ENCODE measurements around the gene PAK3.

PAK3 gene

GRCh38 chrX:111133389-111133788 is 37.4 kb downstream of the PAK3 start:
- DNase-seq: no peak

- no peak for DNase-seq
Observed at GRCh38 chrX:111145878-111146277, 49.9 kb downstream of the PAK3 start.

GRCh38 chrX:111151764-111152163 is 55.8 kb downstream of the PAK3 start:
- DNase-seq: no peak

- no peak for DNase-seq
Observed at GRCh38 chrX:111159232-111159631, 63.2 kb downstream of the PAK3 start.

- DNase-seq: no peak
Observed at GRCh38 chrX:111164728-111165127, 68.7 kb downstream of the PAK3 start.

- DNase-seq: no peak
Observed at GRCh38 chrX:111165902-111166301, 69.9 kb downstream of the PAK3 start.

- no peak for DNase-seq
Observed at GRCh38 chrX:111167334-111167733, 71.3 kb downstream of the PAK3 start.

- DNase-seq: no peak
Observed at GRCh38 chrX:111168314-111168713, 72.3 kb downstream of the PAK3 start.

GRCh38 chrX:111169141-111169540 is 73.2 kb downstream of the PAK3 start:
- no peak for DNase-seq

- DNase-seq: no peak
Observed at GRCh38 chrX:111170017-111170416, 74.0 kb downstream of the PAK3 start.

- no peak for DNase-seq
Observed at GRCh38 chrX:111180750-111181240, 84.8 kb downstream of the PAK3 start.

- DNase-seq: no peak
Observed at GRCh38 chrX:111181951-111182350, 86.0 kb downstream of the PAK3 start.

GRCh38 chrX:111182997-111183396 is 87.0 kb downstream of the PAK3 start:
- DNase-seq: no peak

GRCh38 chrX:111191598-111191997 is 95.6 kb downstream of the PAK3 start:
- DNase-seq: no peak

- no peak for DNase-seq
Observed at GRCh38 chrX:111199505-111199904, 103.5 kb downstream of the PAK3 start.

- DNase-seq: no peak
Observed at GRCh38 chrX:111200327-111200726, 104.3 kb downstream of the PAK3 start.

GRCh38 chrX:111207851-111208250 is 111.9 kb downstream of the PAK3 start:
- no peak for DNase-seq

- DNase-seq: no peak
Observed at GRCh38 chrX:111216293-111216801, 120.4 kb downstream of the PAK3 start.

GRCh38 chrX:111244235-111244750 is 148.3 kb downstream of the PAK3 start:
- no peak for DNase-seq

- DNase-seq: no peak
Observed at GRCh38 chrX:111254896-111255693, 159.1 kb downstream of the PAK3 start.

- no peak for DNase-seq
Observed at GRCh38 chrX:111257733-111258132, 161.7 kb downstream of the PAK3 start.

- no peak for DNase-seq
Observed at GRCh38 chrX:111259559-111259958, 163.6 kb downstream of the PAK3 start.

- no peak for DNase-seq
Observed at GRCh38 chrX:111260451-111260850, 164.5 kb downstream of the PAK3 start.

- no peak for DNase-seq
Observed at GRCh38 chrX:111262086-111262485, 166.1 kb downstream of the PAK3 start.
